ENCODE measurements around the gene DIP2B.

- no peak for TF ChIP-seq CTCF (IDR thresholded peaks at IDR 0.05; ENCODE audit: low read depth, low read length)
- no peak for TF ChIP-seq MYC (IDR thresholded peaks at IDR 0.05; ENCODE audit: low read depth, low read length)
- no peak for TF ChIP-seq POLR2A (IDR thresholded peaks at IDR 0.05; ENCODE audit: extremely low read depth, insufficient read length)
These were observed 275.2 kb downstream of the DIP2B start for GRCh38 chr12:50780013-50780412.

Measured in NB4 (cell line).